CD14-positive monocyte (primary cell): ENCODE data around the gene ELMO1. TPM values are rescaled to one million over a fixed set of nuclear protein-coding genes. Genes with fewer than 3 reads are reported as not detected.

Experiments
- DNase-seq, 3 donors: peaks; one replicate each; pipeline ENCODE4 v3.0.0-alpha.2; 2011 to 2022
- H2AFZ ChIP-seq: 2 replicates; pipeline ENCODE4 v1.6.0; 2012; ENCODE audit warnings: mild to moderate bottlenecking, low read depth, low read length, inconsistent platforms; ENCODE audit not compliant: insufficient read depth, poor library complexity, severe bottlenecking
- H3K27ac ChIP-seq, 2 donors: 1 replicate in 1 of 2; 2 replicates in 1 of 2; pipeline ENCODE4 v1.5.1; 2012 to 2013; ENCODE audit warnings: low read length in 2 of 2, control low read depth in 1 of 2, inconsistent platforms in 1 of 2, low read depth in 1 of 2, mild to moderate bottlenecking in 1 of 2
- H3K27me3 ChIP-seq, 2 donors: one replicate each; pipeline versions ENCODE4 v1.6.0 to v1.6.1; 2011 to 2013; ENCODE audit warnings: low read length in 2 of 2; ENCODE audit not compliant: control insufficient read depth in 2 of 2, insufficient read depth in 2 of 2
- H3K36me3 ChIP-seq, 2 donors: replicated peaks in 1 of 2; 1 replicate in 1 of 2; 2 replicates in 1 of 2; pipeline versions ENCODE4 v1.5.1 to v1.6.1; 2012 to 2013; ENCODE audit warnings: low read length in 2 of 2, control low read depth in 1 of 2, inconsistent platforms in 1 of 2, mild to moderate bottlenecking in 1 of 2; ENCODE audit not compliant: insufficient read depth in 2 of 2, control insufficient read depth in 1 of 2
- H3K4me1 ChIP-seq, 2 donors: 1 replicate in 1 of 2; 2 replicates in 1 of 2; pipeline versions ENCODE4 v1.5.1 to v1.6.1; 2012 to 2013; ENCODE audit warnings: low read length in 2 of 2, control low read depth in 1 of 2, inconsistent platforms in 1 of 2, mild to moderate bottlenecking in 1 of 2, moderate library complexity in 1 of 2; ENCODE audit not compliant: insufficient read depth in 2 of 2, control insufficient read depth in 1 of 2
- H3K4me2 ChIP-seq: replicated peaks from 2 replicates; pipeline ENCODE3; 2012; ENCODE audit warnings: low read length, moderate library complexity, mild to moderate bottlenecking; ENCODE audit not compliant: poor library complexity, severe bottlenecking; ENCODE audit errors: extremely low read depth
- H3K4me3 ChIP-seq, 3 experiments: fragments of 200-600 bp in 1 of 3; sonication (generic) in 1 of 3; replicated peaks in 1 of 3; 1 replicate in 2 of 3; 2 replicates in 1 of 3; pipeline ENCODE4 v1.5.1; 2011 to 2013; ENCODE audit warnings: low read length in 3 of 3, mild to moderate bottlenecking in 3 of 3, control low read depth in 2 of 3, low read depth in 2 of 3, inconsistent platforms in 1 of 3, moderate library complexity in 1 of 3
- H3K79me2 ChIP-seq: 2 replicates; pipeline ENCODE4 v1.6.0; 2012; ENCODE audit warnings: mild to moderate bottlenecking, control low read depth, inconsistent platforms, low read length, moderate library complexity; ENCODE audit not compliant: insufficient read depth
- H3K9ac ChIP-seq: 2 replicates; pipeline ENCODE4 v1.6.0; 2017; ENCODE audit warnings: low read length, mild to moderate bottlenecking; ENCODE audit not compliant: insufficient read depth, poor library complexity, severe bottlenecking
- H3K9me3 ChIP-seq, 2 donors: replicated peaks in 1 of 2; 1 replicate in 1 of 2; 2 replicates in 1 of 2; pipeline versions ENCODE4 v1.5.1 to v1.6.1; 2012 to 2013; ENCODE audit warnings: low read length in 2 of 2, control low read depth in 1 of 2; ENCODE audit not compliant: control insufficient read depth in 1 of 2, insufficient read depth in 1 of 2
- H4K20me1 ChIP-seq: 2 replicates; pipeline ENCODE4 v1.6.0; 2012; ENCODE audit warnings: mild to moderate bottlenecking, low read length, control low read depth, moderate library complexity; ENCODE audit not compliant: insufficient read depth
- H3K27ac Mint-ChIP-seq, 7 donors: one replicate each; pipeline ENCODE4 v1.8.0; 2020; ENCODE audit warnings: mild to moderate bottlenecking in 7 of 7, mixed read lengths in 7 of 7, moderate library complexity in 6 of 7, inconsistent platforms in 2 of 7
- H3K27me3 Mint-ChIP-seq, 3 donors: one replicate each; pipeline ENCODE4 v1.8.0; 2021 to 2022; ENCODE audit warnings: low read depth in 3 of 3, mild to moderate bottlenecking in 3 of 3, mixed read lengths in 3 of 3, moderate library complexity in 3 of 3, inconsistent platforms in 1 of 3
- H3K36me3 Mint-ChIP-seq, 2 donors: one replicate each; pipeline ENCODE4 v1.8.0; 2020; ENCODE audit warnings: mixed read lengths in 2 of 2, inconsistent platforms in 1 of 2, mild to moderate bottlenecking in 1 of 2
- H3K4me1 Mint-ChIP-seq: one replicate; pipeline ENCODE4 v1.8.0; 2020; ENCODE audit warnings: mild to moderate bottlenecking, mixed read lengths
- H3K4me3 Mint-ChIP-seq, 2 donors: one replicate each; pipeline ENCODE4 v1.8.0; 2020; ENCODE audit warnings: mild to moderate bottlenecking in 2 of 2, mixed read lengths in 2 of 2, moderate library complexity in 1 of 2
- H3K9me3 Mint-ChIP-seq, 7 donors: one replicate each; pipeline ENCODE4 v1.8.0; 2020 to 2022; ENCODE audit warnings: mixed read lengths in 7 of 7, mild to moderate bottlenecking in 6 of 7, moderate library complexity in 6 of 7, inconsistent platforms in 2 of 7
- CTCF ChIP-seq: fragments of 200-600 bp; IDR thresholded peaks from one replicate; pipeline ENCODE4 v1.8.0; 2022; ENCODE audit warnings: antibody characterized with exemption, mild to moderate bottlenecking
- WGBS: methylation state at CpG from one replicate; pipeline ENCODE4 v1.1.5; 2013; ENCODE audit warnings: missing lambda C conversion rate; ENCODE audit not compliant: insufficient coverage; 5-methylcytosine and 5-hydroxymethylcytosine counted together
- intact Hi-C, 2 donors: fragments of 100-400 bp; cut with micrococcal nuclease; formaldehyde crosslinking; loops; one replicate each; pipeline versions ENCODE4 v1.15.0 to v1.15.1; 2023
- polyA plus RNA-seq, 3 donors: library from polyadenylated mRNA; depleted of rRNA in 1 of 3; unstranded in 2 of 3; stranded (reverse) in 1 of 3; fragments of 300-500 nt in 2 of 3; fragments of >200 nt in 1 of 3; fragmentation: Illumina TruSeq in 2 of 3; gene quantifications; 1 replicate in 2 of 3; 2 replicates in 1 of 3; pipeline ENCODE4 v1.2.3, GENCODE V29; 2012 to 2021

The ELMO1 gene
- polyA plus RNA-seq, 3 donors, result 46.6 to 50.2 (median 46.7) TPM

GRCh38 chr7:37092548-37092947, 356.1 kb downstream of the ELMO1 start:
- H3K9me3 Mint-ChIP-seq, result peaks cover 0 to 4% (median 0%) of the 10 kb centered on the region in 7 donors
- intact Hi-C loops, result no loop called here
- Histone ChIP-seq H3K27me3 (no peaks in the 10 kb centered on the region), H3K9me3 (no peaks in the 10 kb centered on the region), H3K9ac (no peak overlapping the region), H3K79me2 (peaks cover 5% of the 10 kb centered on the region), H3K36me3 (peaks cover 23 to 58% of the 10 kb centered on the region in 2 donors), H3K4me1 (peaks cover 11 to 20% of the 10 kb centered on the region in 2 donors), H2AFZ (no peak overlapping the region), H4K20me1 (peaks cover 13% of the 10 kb centered on the region), H3K4me3 (no peak overlapping the region), H3K27ac (peak overlapping the region; percentile 50 to 78), H3K4me2 (no peak overlapping the region)
- H3K4me1 Mint-ChIP-seq, result peaks cover 16% of the 10 kb centered on the region
- no peak for TF ChIP-seq CTCF
- no peaks in the 10 kb centered on the region for H3K27me3 Mint-ChIP-seq
- 6% methylated on average over 4 of the region's 6 CpGs for WGBS
- peaks cover 45 to 47% of the 10 kb centered on the region in 2 donors for H3K36me3 Mint-ChIP-seq
- peak overlapping the region in 1 of 2 donors; percentile 33 for H3K4me3 Mint-ChIP-seq
- peak; percentile 91 to 98 (median 96) for DNase-seq
- peak overlapping the region; percentile 89 to 98 (median 94) for H3K27ac Mint-ChIP-seq

- 100% methylated on average over 2 of the region's 4 CpGs for WGBS
- H3K36me3 ChIP-seq, result peaks cover 8 to 37% of the 10 kb centered on the region in 2 donors
- Mint-ChIP-seq H3K27ac (peak overlapping the region in 1 of 7 donors; percentile 11), H3K36me3 (peaks cover 37 to 38% of the 10 kb centered on the region in 2 donors), H3K4me3 (no peak overlapping the region), H3K4me1 (peaks cover 16% of the 10 kb centered on the region), H3K27me3 (no peaks in the 10 kb centered on the region), H3K9me3 (peaks cover 0 to 4% (median 0%) of the 10 kb centered on the region in 7 donors)
- no peak for TF ChIP-seq CTCF
- no peak overlapping the region for H3K4me2 ChIP-seq
- no peak overlapping the region for H3K4me3 ChIP-seq
- H3K9ac ChIP-seq, result no peak overlapping the region
- H3K9me3 ChIP-seq, result no peaks in the 10 kb centered on the region
- no peak overlapping the region for H3K27ac ChIP-seq
- intact Hi-C loops, result no loop called here
- H3K79me2 ChIP-seq, result peaks cover 5% of the 10 kb centered on the region
- H2AFZ ChIP-seq, result no peak overlapping the region
- H4K20me1 ChIP-seq, result peaks cover 9% of the 10 kb centered on the region
- no peaks in the 10 kb centered on the region for H3K27me3 ChIP-seq
- H3K4me1 ChIP-seq, result peaks cover 11 to 20% of the 10 kb centered on the region in 2 donors
- no peak for DNase-seq
These were observed 358.7 kb downstream of the ELMO1 start for GRCh38 chr7:37089972-37090371.
